Aorta (tissue), 4 donors: Measurements from ENCODE around the gene BAIAP2L2. TPM values are rescaled to one million over a fixed set of nuclear protein-coding genes. Genes with fewer than 3 reads are reported as not detected.

Experiments
- polyA plus RNA-seq, 2 donors: library from polyadenylated mRNA; stranded (reverse); fragments of 200-250 nt; gene quantifications; one replicate each; pipeline ENCODE4 v1.2.3, GENCODE V29; 2013
- total RNA-seq, 2 donors: library from RNA; stranded (reverse); fragmentation: NEBNext Ultra II Directional; extraction: Animal tissue kit (Norgen Biotek cat#: 25700); gene quantifications; one replicate each; pipeline ENCODE4 v1.2.1, GENCODE V29; 2021
- donor health status: healthy with polysubstance abuse.
- donor health status: Bipolar disorder and iron deficiency.
- donor health status: DM: no; HTN: no; CAD: no.
- donor health status: DM: yes; HTN: yes; CAD: no.

Gene BAIAP2L2
- total and polyA plus RNA-seq, 4 donors: 0.26 to 11.9 (median 1.4) TPM

Other genes starting within 250 kb of the BAIAP2L2 start
- gene MICALL1, start 204.4 kb downstream of the BAIAP2L2 start, total RNA-seq: 10 to 100 TPM; 24.2 to 39.3 TPM
- 10 to 100 TPM in 1 of 2 donors, 1 to 10 TPM in 1; 7.0 to 12.8 TPM for gene MICALL1, start 204.4 kb downstream of the BAIAP2L2 start, polyA plus RNA-seq
- gene C22orf23, start 157.1 kb downstream of the BAIAP2L2 start, total RNA-seq: not detected
- gene C22orf23, start 157.1 kb downstream of the BAIAP2L2 start, polyA plus RNA-seq: under 1 TPM in 1 of 2 donors, not detected in 1; 0.18 TPM
- gene POLR2F, start 157.0 kb downstream of the BAIAP2L2 start, total RNA-seq: 10 to 100 TPM; 45.9 to 46.2 TPM
- 100 to 1,000 TPM; 150 to 169 TPM for gene POLR2F, start 157.0 kb downstream of the BAIAP2L2 start, polyA plus RNA-seq
- 1 to 10 TPM; 2.6 to 5.9 TPM for gene SOX10, start 126.1 kb downstream of the BAIAP2L2 start, total RNA-seq
- under 1 TPM in 1 of 2 donors, not detected in 1; 0.08 TPM for gene SOX10, start 126.1 kb downstream of the BAIAP2L2 start, polyA plus RNA-seq
- 10 to 100 TPM; 25.0 to 26.4 TPM for gene PICK1, start 53.3 kb downstream of the BAIAP2L2 start, total RNA-seq
- gene PICK1, start 53.3 kb downstream of the BAIAP2L2 start, polyA plus RNA-seq: 10 to 100 TPM in 1 of 2 donors, 1 to 10 TPM in 1; 9.5 to 46.2 TPM
- gene SLC16A8, start 26.5 kb downstream of the BAIAP2L2 start, total RNA-seq: under 1 TPM in 1 of 2 donors, not detected in 1; 0.81 TPM
- under 1 TPM; 0.25 to 0.72 TPM for gene SLC16A8, start 26.5 kb downstream of the BAIAP2L2 start, polyA plus RNA-seq
- 10 to 100 TPM; 25.0 to 25.8 TPM for gene PLA2G6, start 71.1 kb upstream of the BAIAP2L2 start, total RNA-seq
- 10 to 100 TPM in 1 of 2 donors, 1 to 10 TPM in 1; 8.8 to 74.1 TPM for gene PLA2G6, start 71.1 kb upstream of the BAIAP2L2 start, polyA plus RNA-seq
- gene MAFF, start 91.3 kb upstream of the BAIAP2L2 start, total RNA-seq: 100 to 1,000 TPM in 1 of 2 donors, 10 to 100 TPM in 1; 73.1 to 145 TPM
- 10 to 100 TPM; 57.4 to 86.8 TPM for gene MAFF, start 91.3 kb upstream of the BAIAP2L2 start, polyA plus RNA-seq
- gene TMEM184B, start 162.3 kb upstream of the BAIAP2L2 start, total RNA-seq: 10 to 100 TPM; 96.3 to 96.9 TPM
- gene TMEM184B, start 162.3 kb upstream of the BAIAP2L2 start, polyA plus RNA-seq: 10 to 100 TPM; 17.2 to 46.8 TPM
- gene CSNK1E, start 206.7 kb upstream of the BAIAP2L2 start, total RNA-seq: 100 to 1,000 TPM; 144 to 167 TPM
- gene CSNK1E, start 206.7 kb upstream of the BAIAP2L2 start, polyA plus RNA-seq: 100 to 1,000 TPM in 1 of 2 donors, 10 to 100 TPM in 1; 37.4 to 160 TPM